Stimulated activated CD8-positive, alpha-beta memory T cell treated with anti-CD3 and anti-CD28 coated beads, Interleukin-4, amount 100 ng/mL, for 24 hours (primary cell): ENCODE results near the gene BEST1.
"Not testable (repeated sequence)": the region's sequence is repeated elsewhere in the genome, so short reads cannot be mapped to it uniquely, and the experiment has no call there.

Source experiments
- DNase-seq: peaks from one replicate; pipeline ENCODE4 v3.0.0-alpha.2; 2020; ENCODE audit warnings: low read depth

Gene BEST1

DNA sequence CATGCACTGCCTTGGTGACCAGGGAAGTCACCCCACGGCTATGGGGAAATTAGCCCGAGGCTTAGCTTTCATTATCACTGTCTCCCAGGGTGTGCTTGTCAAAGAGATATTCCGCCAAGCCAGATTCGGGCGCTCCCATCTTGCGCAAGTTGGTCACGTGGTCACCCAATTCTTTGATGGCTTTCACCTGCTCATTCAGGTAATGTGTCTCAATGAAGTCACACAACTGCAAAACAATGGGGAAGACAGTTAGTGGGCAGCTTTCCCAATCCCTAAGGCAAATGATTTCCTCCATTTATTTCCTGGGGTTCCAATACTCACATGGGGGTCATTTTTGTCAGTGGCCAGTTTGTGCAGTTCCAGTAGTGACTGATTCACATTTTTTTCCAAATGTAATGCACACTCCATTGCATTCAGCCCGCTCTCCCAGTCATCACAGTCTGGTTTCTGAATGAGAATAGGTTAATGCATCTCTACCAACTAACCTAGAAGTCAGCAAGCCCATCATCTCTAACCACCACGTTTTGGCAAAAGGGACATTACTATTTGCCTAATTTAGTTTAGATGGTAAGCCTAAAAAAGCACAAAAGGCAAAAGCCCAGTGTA, 14.6 kb downstream of the BEST1 start:
- not testable (repeated sequence) for DNase-seq

DNA sequence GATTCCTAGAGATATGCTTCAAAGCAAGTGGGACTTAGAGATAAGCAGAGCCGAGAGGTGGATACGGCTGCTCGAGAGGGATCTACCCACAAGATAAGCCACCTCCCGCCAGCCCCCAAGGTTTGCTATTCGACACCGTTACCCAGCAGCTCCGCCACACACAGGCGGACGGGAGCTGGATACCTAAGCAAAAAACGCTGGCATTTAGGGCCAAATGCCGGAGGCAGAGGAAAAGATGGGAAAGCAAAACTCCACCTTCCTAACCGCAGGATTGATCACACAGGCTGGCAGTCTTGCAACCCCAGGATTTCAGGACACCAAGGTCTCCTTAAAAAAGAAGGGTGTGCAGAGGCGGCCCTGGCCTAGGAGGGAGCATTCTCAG, 16.6 kb downstream of the BEST1 start:
- peak; percentile 15 for DNase-seq

GRCh38 chr11:61967116-61967923, 17.2 kb downstream of the BEST1 start, which contains the start of gene FTH1:
FTH1 (minus strand) TSS chr11:61967634; CDS start chr11:61967425, 209 bp downstream.
- peak; percentile 79 for DNase-seq

DNA sequence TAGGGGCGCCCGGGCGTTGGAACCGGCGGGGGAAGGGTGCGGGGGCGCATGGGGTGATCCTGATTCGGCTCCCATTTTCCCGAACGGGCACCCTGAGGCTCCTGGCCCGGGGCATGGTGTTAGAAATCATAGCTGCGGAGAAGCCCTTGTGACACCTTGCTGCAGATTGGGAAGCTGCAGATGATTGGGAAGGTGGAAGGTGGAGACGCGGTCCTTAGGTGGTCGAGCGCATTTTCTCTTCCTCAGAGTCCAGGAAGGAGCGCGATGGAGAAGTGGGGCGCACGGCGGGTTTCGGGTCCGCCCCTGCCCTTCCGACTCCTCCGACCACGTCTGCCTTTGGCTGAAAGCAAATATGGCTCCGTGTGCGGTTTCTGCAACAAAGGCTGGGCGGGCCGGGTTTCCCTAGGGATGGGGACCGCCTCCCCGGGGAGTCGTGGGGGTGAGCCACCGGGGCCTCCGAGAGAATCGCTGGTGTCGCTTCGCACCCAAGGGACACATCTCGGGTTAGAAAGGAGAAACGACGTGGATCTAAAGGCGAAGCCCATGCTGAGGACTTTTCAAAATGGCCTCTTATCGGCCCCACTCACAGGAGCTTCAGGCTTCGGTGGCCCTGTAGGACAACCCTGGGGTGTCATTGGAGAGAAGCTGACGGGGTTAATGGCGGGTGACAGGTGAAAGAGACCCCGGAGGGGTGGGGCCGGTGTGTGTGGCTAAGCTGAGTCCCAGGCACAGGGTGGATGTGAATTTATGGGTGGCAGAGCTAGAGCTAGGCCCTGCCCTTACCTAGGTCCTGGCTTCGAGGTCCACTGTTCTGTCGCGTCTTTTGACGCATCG, 18.0 kb downstream of the BEST1 start:
- DNase-seq, result no peak

DNA sequence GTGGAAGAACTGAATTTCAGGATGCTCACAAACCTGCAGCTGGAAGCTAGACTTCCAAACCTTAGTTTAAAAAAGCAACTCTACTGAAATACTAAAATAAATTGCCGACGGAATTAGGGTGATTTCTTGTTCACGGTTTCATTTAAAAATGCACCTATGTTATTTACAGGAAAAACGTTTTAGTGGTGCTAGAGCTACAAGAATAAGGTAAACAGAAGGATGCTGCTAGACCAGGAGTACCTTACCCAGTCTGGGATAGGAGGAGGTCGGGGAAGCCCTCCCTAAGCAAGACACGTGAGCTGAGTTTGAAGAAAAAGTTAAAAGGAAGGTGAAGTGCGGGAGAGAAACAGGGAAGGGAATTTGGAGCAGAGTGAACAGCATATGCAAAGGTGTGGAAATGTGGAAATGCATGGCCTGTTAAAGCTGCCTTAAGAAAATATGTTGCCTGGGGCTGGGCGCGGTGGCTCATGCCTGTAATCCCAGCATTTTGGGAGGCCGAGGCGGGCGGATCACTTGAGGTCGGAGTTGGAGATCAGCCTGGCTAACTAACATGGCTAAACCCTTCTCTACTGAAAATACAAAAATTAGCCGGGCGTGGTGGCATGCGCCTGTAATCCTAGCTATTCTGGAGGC, 18.7 kb downstream of the BEST1 start:
- DNase-seq, result no peak

DNA sequence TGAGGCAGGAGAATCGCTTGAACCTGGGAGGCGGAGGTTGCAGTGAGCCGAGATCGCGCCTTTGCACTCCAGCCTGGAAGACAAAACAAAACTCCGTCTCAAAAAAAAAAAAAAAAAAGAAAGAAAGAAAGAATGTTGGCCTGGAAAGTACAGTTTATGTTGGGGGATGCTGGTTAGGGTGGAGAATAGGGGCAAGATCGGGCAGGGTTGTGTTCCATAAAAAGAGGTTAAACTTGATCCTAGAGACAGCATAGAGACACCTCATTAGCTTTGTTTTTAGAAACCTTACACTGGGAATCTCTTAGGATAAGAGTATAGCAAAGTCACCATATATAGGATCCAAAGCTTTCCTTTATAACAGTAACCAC, 19.2 kb downstream of the BEST1 start:
- DNase-seq, result no peak

DNA sequence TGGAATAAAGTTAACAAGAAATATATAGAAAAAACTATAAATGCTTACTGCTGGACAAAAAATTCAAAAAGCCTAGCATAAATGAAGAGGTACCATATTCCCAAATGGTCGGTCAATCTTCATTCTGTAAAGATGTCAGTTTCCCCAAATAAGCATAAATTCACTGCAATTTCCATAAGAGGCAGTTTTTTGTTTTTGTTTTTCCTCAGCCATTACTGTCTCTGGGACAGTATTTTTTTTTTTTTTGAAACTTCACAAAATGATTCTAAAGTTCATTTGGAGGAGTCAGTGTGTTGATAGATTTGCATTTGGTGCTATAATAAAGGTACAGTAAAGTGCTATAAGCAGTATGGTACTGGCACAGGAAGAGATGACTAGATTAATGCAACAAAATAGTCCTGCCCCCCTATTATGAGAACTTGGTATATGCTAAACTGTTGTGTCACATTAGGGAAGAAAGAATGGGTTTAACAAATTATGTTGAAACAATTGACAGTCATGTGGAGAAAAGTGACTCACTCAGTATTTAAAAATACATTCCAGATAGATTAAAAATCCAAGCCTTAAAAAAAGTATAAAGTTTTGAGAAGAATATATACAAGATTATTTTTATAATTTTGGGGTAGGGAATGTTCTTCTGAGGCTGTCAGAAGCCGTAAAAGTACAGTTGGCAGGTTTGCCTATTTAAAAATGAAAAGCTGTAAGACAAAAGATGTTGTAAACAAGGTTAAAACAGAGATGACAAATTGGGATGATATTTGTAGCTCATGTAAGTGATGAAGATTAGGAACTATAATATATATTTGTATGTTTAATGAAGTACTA, 19.9 kb downstream of the BEST1 start:
- DNase-seq, result no peak

DNA sequence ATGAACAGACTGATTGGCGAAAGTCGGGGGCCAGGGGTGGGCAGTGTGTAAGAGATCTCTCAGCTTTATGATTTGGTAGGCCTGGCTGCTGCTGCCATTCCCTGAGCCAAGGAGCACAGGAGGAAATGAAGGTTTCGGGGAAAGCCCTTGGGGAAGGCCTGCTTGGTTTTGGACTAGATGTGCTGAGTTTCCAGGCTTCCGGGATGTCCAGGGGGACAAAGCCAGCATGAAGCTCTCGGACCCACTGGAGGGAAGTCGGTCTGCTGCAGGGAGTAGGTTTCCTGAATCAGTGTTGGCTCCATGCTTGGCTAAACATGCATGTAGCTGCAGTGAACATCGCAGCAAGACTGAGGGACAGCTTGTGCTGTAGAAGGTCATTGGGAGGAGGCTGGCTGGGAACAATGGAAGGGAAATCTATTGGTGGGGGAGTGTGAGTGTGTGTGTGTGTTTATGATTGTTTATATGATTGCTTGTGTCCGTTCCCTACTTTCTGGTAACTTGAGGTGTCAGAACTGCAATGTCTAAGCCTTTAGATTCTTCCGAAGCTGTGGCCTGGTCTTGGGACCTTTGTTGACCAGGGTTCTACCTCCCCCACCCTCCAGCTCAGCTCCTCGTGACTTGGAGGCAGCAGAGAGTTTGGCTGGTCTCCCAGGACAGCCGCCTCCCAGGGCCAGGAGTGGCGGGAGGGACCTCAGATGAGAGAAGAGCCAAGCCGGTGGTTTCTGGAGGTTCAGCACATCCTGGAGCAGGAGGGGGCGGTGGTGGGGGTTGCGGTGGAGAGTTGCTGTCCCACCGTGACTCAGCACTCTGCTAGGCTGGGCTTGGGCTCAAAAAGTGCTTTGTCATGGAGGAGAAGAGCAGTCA, 21.3 kb downstream of the BEST1 start:
- DNase-seq, result peak; percentile 31

GRCh38 chr11:61972112-61972671, 22.0 kb downstream of the BEST1 start:
- DNase-seq, result no peak

- no peak for DNase-seq
These were observed 22.7 kb downstream of the BEST1 start for GRCh38 chr11:61972672-61973475.

GRCh38 chr11:61973476-61974162, 23.5 kb downstream of the BEST1 start:
- no peak for DNase-seq

DNA sequence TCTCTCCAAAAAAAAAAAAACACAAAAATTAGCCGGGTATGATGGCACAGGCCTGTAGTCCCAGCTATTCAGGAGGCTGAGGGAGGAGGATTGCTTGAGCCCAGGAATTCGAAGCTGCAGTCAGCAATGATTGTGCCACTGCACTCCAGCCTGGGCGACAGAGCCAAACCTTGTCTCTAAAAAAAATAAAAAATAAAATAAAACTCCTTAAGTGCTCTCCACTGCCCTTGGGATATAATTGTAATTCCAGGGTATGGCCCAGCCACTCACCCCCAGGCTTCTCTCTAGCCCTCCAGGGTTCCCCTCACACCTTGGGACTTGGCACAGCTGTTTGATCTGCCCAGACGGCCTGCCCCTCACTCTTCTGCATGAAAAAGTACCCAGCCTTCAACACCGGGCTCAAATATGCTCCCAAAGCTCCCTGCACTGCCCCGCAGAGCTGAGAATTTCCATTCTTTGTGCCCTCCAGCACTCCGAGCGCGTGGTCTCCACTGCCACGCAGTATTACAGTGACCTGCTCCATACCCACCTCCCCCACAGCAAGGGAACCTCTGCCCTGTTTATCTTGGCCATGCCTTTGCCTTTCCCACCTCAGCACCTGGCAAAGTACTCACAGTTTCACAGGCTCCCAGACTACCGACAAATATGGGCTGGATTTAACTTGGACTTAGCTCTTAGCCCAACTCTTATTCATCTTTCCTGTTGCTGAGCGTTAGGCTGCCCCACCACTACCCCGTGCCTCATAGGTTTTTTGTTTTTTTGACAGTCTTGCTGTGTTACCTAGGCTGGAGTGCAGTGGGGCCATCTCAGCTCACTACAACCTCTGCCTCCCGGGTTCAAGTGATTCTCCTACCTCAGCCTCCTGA, 24.8 kb downstream of the BEST1 start:
- no peak for DNase-seq

DNA sequence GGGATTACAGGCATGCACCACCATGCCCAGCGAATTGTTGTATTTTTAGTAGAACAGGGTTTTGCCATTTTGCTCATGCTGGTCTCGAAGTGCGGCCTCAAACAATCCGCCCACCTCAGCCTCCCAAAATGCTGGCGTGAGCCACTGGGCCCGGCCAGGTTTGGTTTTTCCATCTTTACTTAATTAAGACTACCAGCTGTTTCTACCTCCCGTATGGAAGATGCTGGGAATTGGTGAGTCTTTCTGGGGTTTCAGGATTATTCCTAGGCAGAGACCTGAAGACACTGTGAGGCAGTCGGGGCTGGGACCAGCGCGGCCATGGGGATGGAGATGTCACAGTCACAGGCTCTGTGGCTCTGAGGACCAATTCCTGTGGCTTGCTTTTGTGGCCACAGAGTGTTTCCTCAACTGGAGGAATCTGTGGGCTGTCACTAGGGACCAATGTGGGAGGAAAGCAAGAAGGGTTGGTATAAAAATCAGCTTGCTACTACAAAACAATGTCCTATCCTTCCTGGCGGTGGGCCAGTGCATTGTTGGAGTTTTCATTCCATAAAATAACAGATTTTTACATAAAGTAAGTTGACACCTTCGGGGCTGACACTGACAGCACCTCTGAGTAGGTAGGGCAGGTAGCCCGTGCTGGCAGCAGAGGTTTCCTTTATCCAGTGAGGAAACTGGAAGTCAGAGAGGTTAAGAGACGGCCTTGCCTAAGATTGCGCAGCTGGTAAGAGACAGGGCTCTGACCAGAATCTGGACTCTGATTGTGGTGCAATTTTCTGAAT, 25.7 kb downstream of the BEST1 start:
- no peak for DNase-seq

DNA sequence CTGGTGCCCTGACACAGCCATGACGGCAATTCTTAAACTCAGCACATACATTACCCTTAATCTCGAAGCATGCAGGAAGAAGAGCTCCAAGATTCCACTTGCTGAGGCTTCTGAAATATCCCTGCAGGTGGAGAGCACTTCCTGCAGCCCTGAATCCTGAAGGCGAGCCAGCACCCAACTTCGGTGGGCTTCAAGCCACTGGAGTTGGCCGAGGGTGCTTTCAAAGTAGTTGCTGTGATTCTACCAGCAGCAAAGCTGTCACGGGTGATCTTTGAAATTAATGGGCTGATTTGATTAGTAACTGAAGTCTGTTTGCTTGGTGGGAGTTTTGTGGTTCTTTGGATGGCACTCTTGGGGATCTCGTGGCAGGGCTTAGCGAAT, 26.3 kb downstream of the BEST1 start:
- DNase-seq, result no peak

DNA sequence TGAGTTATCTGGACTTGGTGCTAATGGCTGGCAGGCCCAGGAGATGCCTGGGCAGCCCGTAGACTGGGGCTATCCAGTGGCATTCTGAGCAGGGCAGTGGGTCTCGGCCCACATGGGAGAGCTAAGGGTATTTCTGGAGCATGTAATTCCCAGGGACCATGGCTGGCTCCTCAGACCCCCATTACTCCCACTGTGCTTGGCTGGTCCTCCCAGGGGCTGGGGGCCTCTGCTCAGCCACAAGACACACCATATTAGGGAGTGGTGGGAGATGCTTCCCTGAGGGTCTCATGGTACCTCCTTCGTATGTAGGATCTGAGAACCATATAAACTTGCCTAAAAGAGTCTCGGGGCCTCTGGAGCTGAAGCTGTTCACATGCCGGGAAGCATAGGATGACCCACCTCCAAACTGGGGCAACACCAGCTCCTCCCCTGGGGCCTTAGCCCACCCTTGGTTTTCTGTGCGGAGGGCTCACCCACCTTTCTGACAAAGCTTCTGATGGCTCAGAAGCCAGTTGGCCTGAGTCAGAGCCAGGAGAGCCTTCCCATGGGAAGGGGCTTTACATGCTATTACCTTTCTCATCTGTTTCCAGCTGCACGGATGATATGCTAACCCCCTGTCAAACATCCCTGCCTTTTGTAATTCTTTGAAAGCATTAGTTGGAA, 26.8 kb downstream of the BEST1 start:
- DNase-seq, result no peak
